K562 treated with DMSO at 1 percent for 24 hours (cell line): ENCODE results near the gene SPI1. TPM values are rescaled to one million over a fixed set of nuclear protein-coding genes. Genes with fewer than 3 reads are reported as not detected.

Source experiments
- total RNA-seq: library from RNA; unstranded; fragments of 300-600 nt; gene quantifications from 2 replicates; pipeline ENCODE4 v1.2.3, GENCODE V29; 2022; ENCODE audit warnings: low read depth; ENCODE audit not compliant: insufficient read depth

Gene SPI1
- total RNA-seq: 97.0 and 98.7 TPM in 2 replicates

GRCh38 chr11:47378010-47378835 is at the start of gene SPI1:
TSS of gene SPI1 (minus strand) at chr11:47378547. CDS start at chr11:47378353, 194 bp downstream.

GRCh38 chr11:47426062-47426956 is 48.0 kb upstream of the SPI1 start, which contains the start of gene PSMC3:
TSS of gene PSMC3 (minus strand) at chr11:47426439. CDS start at chr11:47426279, 160 bp downstream.

GRCh38 chr11:47407746-47408590 is 29.6 kb upstream of the SPI1 start, which contains the start of gene SLC39A13:
TSS of gene SLC39A13 (plus strand) at chr11:47408590. CDS start at chr11:47410095, 1,505 bp downstream.

GRCh38 chr11:47352556-47352955 is 25.8 kb downstream of the SPI1 start, which contains the start of gene MYBPC3:
TSS of gene MYBPC3 (minus strand) at chr11:47352702. CDS start at chr11:47352647, 55 bp downstream.

Other genes with a start within 250 kb of the SPI1 start
- gene ARFGAP2, start 201.7 kb downstream of the SPI1 start, total RNA-seq: 88.9 and 92.2 TPM in 2 replicates
- gene PACSIN3, start 192.1 kb downstream of the SPI1 start, total RNA-seq: 8.4 and 10.3 TPM in 2 replicates
- gene DDB2, start 163.6 kb downstream of the SPI1 start, total RNA-seq: 16.0 and 23.1 TPM in 2 replicates
- 44.0 and 44.2 TPM in 2 replicates for gene ACP2, start 129.7 kb downstream of the SPI1 start, total RNA-seq
- gene NR1H3, start 120.6 kb downstream of the SPI1 start, total RNA-seq: 23.9 and 33.4 TPM in 2 replicates
- 68.3 and 70.5 TPM in 2 replicates for gene MADD, start 108.4 kb downstream of the SPI1 start, total RNA-seq
- 0.07 and 0.14 TPM in 2 replicates for gene MYBPC3, start 25.8 kb downstream of the SPI1 start, total RNA-seq
- 36.8 and 37.2 TPM in 2 replicates for gene SLC39A13, start 30.0 kb upstream of the SPI1 start, total RNA-seq
- 257 and 263 TPM in 2 replicates for gene PSMC3, start 47.9 kb upstream of the SPI1 start, total RNA-seq
- gene RAPSN, start 70.6 kb upstream of the SPI1 start, total RNA-seq: 1.0 TPM in 1 of 2 replicates, not detected in the other
- 25.5 and 29.4 TPM in 2 replicates for gene CELF1, start 174.6 kb upstream of the SPI1 start, total RNA-seq
- gene PTPMT1, start 187.1 kb upstream of the SPI1 start, total RNA-seq: 148 and 158 TPM in 2 replicates
- gene KBTBD4, start 200.4 kb upstream of the SPI1 start, total RNA-seq: 14.7 and 15.5 TPM in 2 replicates
- gene NDUFS3, start 200.5 kb upstream of the SPI1 start, total RNA-seq: 186 and 187 TPM in 2 replicates
- gene FAM180B, start 208.1 kb upstream of the SPI1 start, total RNA-seq: not detected in 2 replicates
- gene C1QTNF4, start 215.9 kb upstream of the SPI1 start, total RNA-seq: not detected in 2 replicates